Measurements from ENCODE around the gene TYMP.

The TYMP gene, protein sequence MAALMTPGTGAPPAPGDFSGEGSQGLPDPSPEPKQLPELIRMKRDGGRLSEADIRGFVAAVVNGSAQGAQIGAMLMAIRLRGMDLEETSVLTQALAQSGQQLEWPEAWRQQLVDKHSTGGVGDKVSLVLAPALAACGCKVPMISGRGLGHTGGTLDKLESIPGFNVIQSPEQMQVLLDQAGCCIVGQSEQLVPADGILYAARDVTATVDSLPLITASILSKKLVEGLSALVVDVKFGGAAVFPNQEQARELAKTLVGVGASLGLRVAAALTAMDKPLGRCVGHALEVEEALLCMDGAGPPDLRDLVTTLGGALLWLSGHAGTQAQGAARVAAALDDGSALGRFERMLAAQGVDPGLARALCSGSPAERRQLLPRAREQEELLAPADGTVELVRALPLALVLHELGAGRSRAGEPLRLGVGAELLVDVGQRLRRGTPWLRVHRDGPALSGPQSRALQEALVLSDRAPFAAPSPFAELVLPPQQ

DNA sequence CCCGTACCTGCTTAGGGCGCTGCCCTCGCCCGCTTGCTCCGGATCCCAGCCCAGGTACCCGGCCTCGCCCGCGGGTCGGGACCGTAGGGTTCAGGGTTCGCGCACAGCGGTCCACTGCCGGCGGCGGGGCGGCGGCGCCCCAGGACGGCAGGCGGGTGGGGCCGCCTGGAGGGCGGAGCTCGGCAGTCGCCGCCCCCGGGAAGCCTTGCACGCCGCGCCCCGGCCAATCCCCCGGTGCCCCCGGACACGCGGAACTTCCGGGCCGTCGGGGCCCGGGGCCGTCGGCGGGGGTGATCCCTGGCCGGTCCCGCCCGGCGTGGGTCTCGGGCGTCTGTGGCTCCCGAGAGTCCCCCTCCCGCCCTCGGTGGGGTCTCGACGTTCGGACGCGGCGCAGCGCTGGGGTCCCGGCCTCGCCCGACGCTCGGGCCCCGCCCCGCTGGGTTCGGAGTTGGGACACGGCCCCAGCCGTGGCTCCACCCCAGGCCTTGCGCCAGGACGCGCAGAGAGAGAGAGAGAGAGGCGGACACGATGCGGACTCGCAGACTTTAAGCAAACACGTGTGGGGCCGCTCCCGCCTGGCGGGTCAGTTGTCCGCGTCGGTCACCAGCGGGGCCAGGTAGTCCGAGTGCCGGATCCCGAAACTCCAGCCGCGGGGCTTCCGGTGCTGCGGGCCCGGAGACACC is at the start of gene TYMP:
TYMP (minus strand) TSS at position 116 of the 683 bp plus-strand sequence. CDS start 303 bp downstream, outside the sequence.
- in situ Hi-C loops (cut with HindIII; ENCODE audit: low pct_ligation_motif_present, low sequenced_read_pairs): no loop called here
- H3K27ac ChIP-seq: peak within 1 kb of the TSS; percentile 5
- H3K36me3 ChIP-seq (replicated peaks): no peaks in the 10 kb centered on the region

DNA sequence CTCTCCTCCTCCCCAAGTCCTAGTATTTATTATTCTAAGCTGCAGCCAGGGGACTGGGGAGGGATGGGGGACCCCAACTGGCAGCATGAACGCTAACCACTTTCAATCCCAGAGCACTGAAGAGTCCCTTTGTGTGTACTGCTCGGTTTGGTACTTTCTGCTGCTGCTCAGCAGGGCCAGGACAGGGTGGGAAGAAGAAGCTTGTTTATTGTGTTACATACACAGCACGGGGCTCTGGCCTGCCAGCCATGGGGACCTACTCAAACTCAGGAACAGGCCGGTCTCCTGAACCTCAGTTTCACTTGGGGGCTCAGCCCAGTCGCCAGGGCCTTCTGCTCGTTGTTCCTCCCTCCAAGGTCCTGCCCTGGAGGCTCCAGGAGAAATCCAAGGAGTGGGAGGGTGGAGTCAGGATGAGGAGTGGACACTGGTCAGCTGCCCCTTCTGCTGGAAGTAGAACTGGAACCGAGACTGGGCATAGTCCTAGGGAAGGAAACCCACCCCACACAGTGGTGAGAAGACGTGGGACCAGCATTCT is 49.0 kb upstream of the TYMP start:
- Histone ChIP-seq H3K36me3 (replicated peaks) (no peaks in the 10 kb centered on the region), H3K27me3 (replicated peaks) (no peaks in the 10 kb centered on the region), H3K27ac (no peak overlapping the region), H3K4me3 (ENCODE audit: low read depth, low read length) (no peak overlapping the region)
- TF ChIP-seq, protein P1, sequence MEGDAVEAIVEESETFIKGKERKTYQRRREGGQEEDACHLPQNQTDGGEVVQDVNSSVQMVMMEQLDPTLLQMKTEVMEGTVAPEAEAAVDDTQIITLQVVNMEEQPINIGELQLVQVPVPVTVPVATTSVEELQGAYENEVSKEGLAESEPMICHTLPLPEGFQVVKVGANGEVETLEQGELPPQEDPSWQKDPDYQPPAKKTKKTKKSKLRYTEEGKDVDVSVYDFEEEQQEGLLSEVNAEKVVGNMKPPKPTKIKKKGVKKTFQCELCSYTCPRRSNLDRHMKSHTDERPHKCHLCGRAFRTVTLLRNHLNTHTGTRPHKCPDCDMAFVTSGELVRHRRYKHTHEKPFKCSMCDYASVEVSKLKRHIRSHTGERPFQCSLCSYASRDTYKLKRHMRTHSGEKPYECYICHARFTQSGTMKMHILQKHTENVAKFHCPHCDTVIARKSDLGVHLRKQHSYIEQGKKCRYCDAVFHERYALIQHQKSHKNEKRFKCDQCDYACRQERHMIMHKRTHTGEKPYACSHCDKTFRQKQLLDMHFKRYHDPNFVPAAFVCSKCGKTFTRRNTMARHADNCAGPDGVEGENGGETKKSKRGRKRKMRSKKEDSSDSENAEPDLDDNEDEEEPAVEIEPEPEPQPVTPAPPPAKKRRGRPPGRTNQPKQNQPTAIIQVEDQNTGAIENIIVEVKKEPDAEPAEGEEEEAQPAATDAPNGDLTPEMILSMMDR (IDR thresholded peaks at IDR 0.05; ENCODE audit: low read depth, low read length, missing control alignments): no peak
- no peak for DNase-seq
- in situ Hi-C loops (cut with HindIII; ENCODE audit: low pct_ligation_motif_present, low sequenced_read_pairs): no loop called here

More for the DNA sequence above, at the start of gene TYMP:
- peak within 1 kb of the TSS; percentile 43 for H3K4me3 ChIP-seq (ENCODE audit: low read depth, low read length)
- DNase-seq: peak; percentile 49
- H3K27me3 ChIP-seq (replicated peaks): no peaks in the 10 kb centered on the region
- TF ChIP-seq, protein P1 (IDR thresholded peaks at IDR 0.05; ENCODE audit: low read depth, low read length, missing control alignments): no peak

DNA sequence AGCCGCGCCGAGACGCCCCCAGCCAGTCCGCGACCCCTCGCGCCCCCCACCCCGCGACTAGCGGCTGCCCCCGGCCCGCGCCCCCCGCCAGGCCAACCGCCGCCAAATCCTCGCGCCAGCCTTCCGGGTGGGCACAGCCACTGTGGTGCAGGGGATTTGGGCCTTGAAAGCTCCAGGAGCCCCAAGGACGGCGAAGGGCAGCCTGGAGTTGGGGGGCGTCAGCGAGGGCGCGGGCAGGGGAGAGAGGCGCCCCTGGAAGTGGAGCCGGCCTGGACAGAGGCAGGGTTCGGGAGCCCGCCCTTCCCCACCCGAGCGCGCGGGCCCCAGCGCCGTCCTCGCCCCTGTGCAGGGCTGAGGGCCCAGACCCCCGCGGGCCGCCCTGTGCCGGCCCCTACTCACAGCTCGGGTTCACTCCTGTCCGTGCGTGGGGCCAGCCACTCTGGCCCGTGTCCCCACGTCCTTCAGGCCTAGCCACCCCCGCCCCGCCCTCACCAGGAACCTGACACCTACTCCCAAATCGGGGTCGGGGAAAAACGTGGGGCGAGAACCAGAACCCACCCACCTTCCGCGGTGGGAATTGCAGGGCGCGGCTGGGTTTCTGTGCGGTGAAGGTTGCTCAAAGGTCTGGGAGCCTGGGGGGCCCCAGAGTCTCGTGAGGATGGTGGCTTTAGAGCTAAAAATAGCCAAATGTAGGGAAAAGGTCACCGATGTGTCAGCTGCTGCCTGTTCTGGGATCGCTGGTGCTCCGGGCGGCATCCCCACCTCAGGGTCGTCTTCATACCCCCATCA is 48.4 kb upstream of the TYMP start, which contains the start of gene CPT1B:
CPT1B (minus strand) TSS at position 441 of the 789 bp plus-strand sequence. CDS start 512 bp downstream, outside the sequence.
- Histone ChIP-seq H3K27ac (no peak within 1 kb of the TSS), H3K36me3 (replicated peaks) (no peaks in the 10 kb centered on the region), H3K4me3 (ENCODE audit: low read depth, low read length) (no peak within 1 kb of the TSS), H3K27me3 (replicated peaks) (no peaks in the 10 kb centered on the region)
- DNase-seq: no peak
- TF ChIP-seq, protein P1 (IDR thresholded peaks at IDR 0.05; ENCODE audit: low read depth, low read length, missing control alignments): peak; percentile 20
- in situ Hi-C loops (cut with HindIII; ENCODE audit: low pct_ligation_motif_present, low sequenced_read_pairs): no loop called here

DNA sequence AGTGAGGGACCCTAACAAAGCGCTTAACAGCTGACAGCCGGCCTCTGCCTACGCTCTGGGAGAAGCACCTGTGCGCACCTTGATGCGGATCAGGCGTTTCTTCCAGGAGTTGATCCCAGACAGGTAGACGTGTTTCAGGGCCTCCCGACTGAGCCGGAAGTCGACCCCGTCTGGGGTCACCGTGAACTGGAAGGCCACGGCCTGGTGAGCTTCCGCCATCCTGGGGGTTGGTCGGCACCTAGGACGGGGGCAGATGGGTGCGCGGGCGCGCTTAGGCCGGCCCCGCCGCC is 47.8 kb upstream of the TYMP start:
- Histone ChIP-seq H3K27me3 (replicated peaks) (no peaks in the 10 kb centered on the region), H3K4me3 (ENCODE audit: low read depth, low read length) (no peak overlapping the region), H3K27ac (no peak overlapping the region), H3K36me3 (replicated peaks) (no peaks in the 10 kb centered on the region)
- in situ Hi-C loops (cut with HindIII; ENCODE audit: low pct_ligation_motif_present, low sequenced_read_pairs): no loop called here
- TF ChIP-seq, protein P1 (IDR thresholded peaks at IDR 0.05; ENCODE audit: low read depth, low read length, missing control alignments): no peak
- no peak for DNase-seq

DNA sequence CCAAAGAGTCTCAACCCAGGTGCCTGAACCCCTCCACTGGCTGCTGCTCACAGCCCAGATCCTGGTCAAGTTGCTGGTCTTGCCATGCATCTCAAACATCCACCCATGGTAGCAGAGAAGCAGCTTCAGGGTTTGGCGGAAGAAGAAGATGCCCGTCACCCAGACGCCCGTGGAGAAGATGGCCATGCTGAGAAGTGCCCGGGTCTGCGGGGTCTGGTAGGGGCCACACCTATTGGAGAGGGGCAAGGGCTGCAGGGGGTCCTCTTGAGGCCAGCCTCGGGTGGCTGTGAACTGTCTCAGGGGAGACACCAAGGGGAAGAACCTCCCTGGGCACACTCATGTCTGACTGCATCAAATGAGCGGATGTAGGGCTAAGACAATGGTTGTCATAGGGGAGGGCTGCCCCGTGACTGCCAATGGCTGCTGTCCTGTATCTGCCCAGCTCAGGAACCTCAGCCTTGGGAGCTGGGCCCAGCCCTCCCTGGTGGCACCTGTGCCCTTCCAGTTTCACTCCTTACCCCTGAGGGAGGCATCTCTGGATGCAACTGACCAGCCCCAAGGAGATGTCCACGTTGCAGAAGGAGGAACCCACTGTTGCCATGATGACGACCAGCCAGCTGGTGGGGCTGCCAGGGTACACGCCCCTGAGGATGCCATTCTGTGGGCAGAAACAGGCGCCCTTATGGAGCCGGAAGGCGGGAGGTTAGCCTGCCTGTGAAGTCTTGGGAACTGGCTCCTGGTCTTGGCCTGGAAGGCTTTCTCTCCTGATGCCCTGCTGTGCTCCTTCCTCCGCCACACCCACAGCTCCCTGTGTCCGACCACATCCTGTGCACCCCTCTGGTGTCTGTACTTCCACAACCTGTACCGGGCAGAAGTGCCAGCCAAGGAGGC is 47.2 kb upstream of the TYMP start:
- in situ Hi-C loops (cut with HindIII; ENCODE audit: low pct_ligation_motif_present, low sequenced_read_pairs): no loop called here
- Histone ChIP-seq H3K27me3 (replicated peaks) (no peaks in the 10 kb centered on the region), H3K36me3 (replicated peaks) (no peaks in the 10 kb centered on the region), H3K27ac (no peak overlapping the region), H3K4me3 (ENCODE audit: low read depth, low read length) (no peak overlapping the region)
- DNase-seq: no peak
- TF ChIP-seq, protein P1 (IDR thresholded peaks at IDR 0.05; ENCODE audit: low read depth, low read length, missing control alignments): no peak
